ENCODE measurements around the gene ZNF587B.
"Not testable (repeated sequence)": the region's sequence is repeated elsewhere in the genome, so short reads cannot be mapped to it uniquely, and the experiment has no call there.

ZNF587B gene

GRCh38 chr19:57819475-57820148, 10.5 kb upstream of the ZNF587B start:
- DNase-seq = peak; percentile 84

- DNase-seq = no peak
These were observed 9.5 kb upstream of the ZNF587B start for GRCh38 chr19:57820599-57820998.

- DNase-seq = not testable (repeated sequence)
These were observed 9.0 kb upstream of the ZNF587B start for GRCh38 chr19:57821095-57821494.

GRCh38 chr19:57821501-57821900, 8.6 kb upstream of the ZNF587B start:
- DNase-seq = not testable (repeated sequence)

GRCh38 chr19:57823155-57823554, 6.9 kb upstream of the ZNF587B start:
- not testable (repeated sequence) for DNase-seq

GRCh38 chr19:57823608-57824007, 6.5 kb upstream of the ZNF587B start:
- not testable (repeated sequence) for DNase-seq

GRCh38 chr19:57825511-57825910, 4.6 kb upstream of the ZNF587B start:
- no peak for DNase-seq

GRCh38 chr19:57829316-57829715, 783 bp upstream of the ZNF587B start:
- DNase-seq = no peak

- DNase-seq = not testable (repeated sequence)
These were observed 6.9 kb downstream of the ZNF587B start for GRCh38 chr19:57836991-57837390.

- DNase-seq = not testable (repeated sequence)
These were observed 8.6 kb downstream of the ZNF587B start for GRCh38 chr19:57838622-57839191.

GRCh38 chr19:57841122-57841763, 11.1 kb downstream of the ZNF587B start:
- DNase-seq = no peak

- not testable (repeated sequence) for DNase-seq
These were observed 17.1 kb downstream of the ZNF587B start for GRCh38 chr19:57847164-57847563.

- not testable (repeated sequence) for DNase-seq
These were observed 19.1 kb downstream of the ZNF587B start for GRCh38 chr19:57849162-57849665.

- peak; percentile 83 for DNase-seq
These were observed 19.8 kb downstream of the ZNF587B start, which contains the start of gene ZNF587 for GRCh38 chr19:57849666-57850473. ZNF587 (plus strand) TSS chr19:57849859; CDS start chr19:57850039, 180 bp downstream.

GRCh38 chr19:57850553-57851017, 20.5 kb downstream of the ZNF587B start:
- no peak for DNase-seq

GRCh38 chr19:57851812-57852603, 21.9 kb downstream of the ZNF587B start:
- DNase-seq = not testable (repeated sequence)

- not testable (repeated sequence) for DNase-seq
These were observed 24.0 kb downstream of the ZNF587B start for GRCh38 chr19:57854117-57854516.

- DNase-seq = not testable (repeated sequence)
These were observed 32.3 kb downstream of the ZNF587B start for GRCh38 chr19:57862351-57862750.

- no peak for DNase-seq
These were observed 37.9 kb downstream of the ZNF587B start for GRCh38 chr19:57867868-57868492.

GRCh38 chr19:57869655-57870054, 39.6 kb downstream of the ZNF587B start:
- not testable (repeated sequence) for DNase-seq

GRCh38 chr19:57870225-57870624, 40.1 kb downstream of the ZNF587B start:
- DNase-seq = no peak

Measured in central memory CD4-positive, alpha-beta T cell (primary cell).